HG02642 (cell line): ENCODE measurements around the gene IQGAP2.
"Not testable (repeated sequence)": the region's sequence is repeated elsewhere in the genome, so short reads cannot be mapped to it uniquely, and the experiment has no call there.

Experiments used
- ATAC-seq: cut with Tn5 transposase; IDR thresholded peaks from one replicate; pipeline ENCODE4 v1.9.1; 2021; ENCODE audit warnings: mild to moderate bottlenecking; ENCODE audit not compliant: unreplicated experiment, poor library complexity

IQGAP2 gene

DNA sequence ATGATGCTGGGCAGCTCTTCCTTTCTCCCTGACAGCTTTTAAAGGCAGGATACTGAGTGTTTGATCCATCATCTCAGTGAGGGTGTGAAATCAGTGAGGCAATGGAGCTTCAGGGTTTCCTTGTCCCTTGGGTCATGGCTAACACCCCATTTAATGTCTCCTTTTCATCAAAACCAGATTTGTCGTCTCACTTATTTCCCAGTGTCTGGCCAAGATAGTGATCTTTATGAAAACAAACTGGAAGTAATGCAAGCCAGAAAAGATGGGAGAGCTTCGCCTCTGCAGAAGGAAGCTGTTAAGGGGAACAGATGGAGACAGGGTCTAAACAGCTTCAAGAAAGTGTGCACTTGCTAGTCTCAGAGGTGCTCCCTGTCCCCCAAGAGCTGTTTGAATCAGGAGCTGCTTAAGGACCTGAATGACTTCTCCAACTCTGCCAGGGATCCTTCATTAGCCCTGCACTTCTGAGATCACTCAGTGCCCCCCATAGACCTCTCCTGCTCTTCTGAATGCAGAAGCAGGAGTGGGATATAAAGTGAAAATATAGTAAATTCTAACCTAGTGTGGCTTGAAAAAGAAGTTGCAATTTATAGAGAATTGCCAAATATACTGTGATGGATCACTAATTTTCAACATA, 124.0 kb downstream of the IQGAP2 start:
- no peak for ATAC-seq

DNA sequence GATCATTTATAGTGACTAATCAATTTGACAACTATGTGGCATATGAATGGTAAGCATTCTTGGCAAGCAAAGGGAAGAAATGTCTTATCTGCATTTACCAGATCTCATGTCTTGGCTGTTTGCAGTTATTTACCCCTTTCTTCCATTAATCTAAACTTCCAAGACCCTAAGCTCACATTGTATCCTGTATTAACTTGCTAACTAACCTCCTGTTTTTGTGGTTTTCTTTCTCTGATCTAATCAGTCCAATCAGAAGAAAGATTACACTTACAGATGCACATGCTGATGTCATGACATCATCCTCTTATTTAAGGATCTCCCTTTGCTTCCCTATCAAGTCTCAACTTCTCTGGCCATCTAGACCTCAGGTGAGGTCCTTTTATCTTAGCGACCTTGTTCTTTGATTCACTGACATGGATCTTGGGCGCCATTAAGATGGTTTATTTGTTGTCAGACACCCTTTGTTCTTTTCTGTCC, 124.6 kb downstream of the IQGAP2 start:
- ATAC-seq: no peak

DNA sequence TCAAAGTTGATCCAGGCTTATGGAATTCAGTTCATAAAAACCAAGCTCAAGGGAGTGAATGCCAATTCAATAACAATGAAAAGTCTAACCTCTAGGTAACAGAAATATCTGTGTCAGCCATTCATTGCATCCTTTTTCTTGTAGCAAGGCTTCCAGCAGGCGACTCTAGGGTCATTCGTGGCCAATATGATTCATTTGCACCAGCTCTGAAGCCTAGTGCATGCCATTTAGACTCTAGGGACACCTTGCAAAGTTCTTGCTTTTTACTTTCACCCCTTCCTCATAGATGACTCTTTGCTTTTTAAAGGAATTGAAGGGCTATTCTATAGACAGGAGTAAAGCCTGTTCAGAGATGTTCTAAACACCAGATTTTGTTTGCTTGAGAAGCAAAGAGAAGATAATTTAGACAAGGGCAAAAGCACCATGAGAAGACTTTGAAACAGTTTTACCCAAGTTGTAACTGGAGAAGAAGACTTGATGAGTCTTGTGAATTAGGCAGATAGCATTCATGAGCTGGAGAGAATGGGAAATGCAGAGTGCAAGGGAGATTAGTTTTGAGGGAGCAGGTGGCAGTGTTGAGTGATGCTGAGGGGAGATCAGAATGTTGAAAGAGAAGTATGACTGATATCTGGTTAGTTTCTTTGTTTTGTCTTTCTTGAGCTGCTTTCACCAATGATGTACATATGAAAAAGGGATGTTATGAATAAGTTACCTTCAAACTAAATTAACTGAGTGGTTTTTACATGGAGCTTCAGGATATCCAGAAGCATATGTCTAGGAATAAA, 125.7 kb downstream of the IQGAP2 start:
- ATAC-seq: no peak

DNA sequence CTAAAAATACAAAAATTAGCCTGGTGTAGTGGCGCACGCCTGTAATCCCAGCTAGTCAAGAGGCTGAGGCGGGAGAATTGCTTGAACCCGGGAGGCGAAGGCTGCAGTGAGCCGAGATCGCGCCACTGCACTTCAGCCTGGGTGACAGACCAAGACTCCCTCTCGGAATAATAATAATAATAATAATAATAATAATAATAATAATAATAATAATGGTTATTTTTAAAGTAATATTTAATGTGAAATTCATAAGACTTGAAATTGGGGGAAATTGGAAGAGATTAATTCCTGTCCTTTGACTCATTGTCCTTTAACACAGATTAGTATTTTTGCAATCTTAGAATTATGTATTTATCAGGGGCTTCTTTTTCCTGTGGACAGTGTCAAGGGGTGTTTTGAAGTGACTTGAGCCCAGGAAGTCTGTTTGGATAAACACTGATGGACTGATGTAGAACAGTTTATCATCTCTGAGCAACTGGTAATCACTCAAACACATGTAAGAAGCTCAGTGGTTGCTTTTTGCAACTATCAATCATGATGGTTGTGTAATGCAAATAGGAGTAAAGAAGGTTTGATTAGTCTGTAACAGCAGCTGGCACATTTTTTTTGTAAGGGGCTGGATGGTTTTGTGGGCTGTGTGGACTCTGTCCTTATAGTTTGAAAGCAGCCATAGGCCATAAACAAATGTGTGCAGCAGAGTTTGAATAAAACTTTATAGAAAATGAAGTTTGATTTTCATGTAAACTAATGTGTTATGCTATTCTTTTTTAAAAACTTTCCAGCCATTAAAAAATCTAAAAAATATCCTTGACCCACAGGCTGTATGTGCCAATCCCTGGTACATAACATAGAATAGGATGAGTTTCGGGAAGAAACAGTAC, 126.6 kb downstream of the IQGAP2 start:
- no peak for ATAC-seq

DNA sequence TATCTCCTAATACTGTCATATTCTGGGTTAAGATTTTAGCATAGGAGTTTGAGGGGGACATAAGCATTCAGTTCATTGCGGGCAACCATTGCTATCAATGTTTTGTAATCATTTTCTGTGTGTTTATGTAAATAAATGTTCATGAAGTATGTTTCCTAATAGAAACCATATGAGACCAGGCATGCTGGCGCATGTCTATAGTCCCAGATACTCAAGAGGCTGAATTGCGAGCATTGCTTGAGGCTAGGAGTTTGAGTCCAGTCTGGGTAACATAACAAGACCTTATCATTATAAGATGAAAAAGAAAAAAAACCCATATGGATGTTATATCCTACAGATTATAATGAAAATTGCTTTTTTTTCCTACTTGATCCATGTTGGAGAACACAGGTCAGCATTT, 129.0 kb downstream of the IQGAP2 start:
- ATAC-seq: no peak

DNA sequence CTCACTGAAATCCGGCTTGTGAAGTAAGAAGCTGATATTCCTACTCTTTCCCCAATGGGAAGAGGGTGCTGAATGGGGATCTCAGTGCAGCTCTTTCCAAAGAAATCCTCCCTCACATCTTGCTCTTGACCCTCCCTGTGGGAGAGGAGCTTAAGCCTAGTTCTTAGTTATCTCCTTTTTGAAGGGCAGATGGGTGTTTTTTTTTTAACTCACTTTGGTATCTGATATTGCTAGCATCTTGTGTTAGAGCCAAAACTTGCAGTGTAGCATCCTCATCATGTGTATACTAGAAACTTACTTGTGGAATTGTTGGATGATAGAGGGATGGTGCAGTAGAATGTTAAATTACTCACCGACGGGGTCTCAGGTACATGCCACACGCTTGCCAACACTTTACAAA, 129.9 kb downstream of the IQGAP2 start:
- ATAC-seq: no peak

DNA sequence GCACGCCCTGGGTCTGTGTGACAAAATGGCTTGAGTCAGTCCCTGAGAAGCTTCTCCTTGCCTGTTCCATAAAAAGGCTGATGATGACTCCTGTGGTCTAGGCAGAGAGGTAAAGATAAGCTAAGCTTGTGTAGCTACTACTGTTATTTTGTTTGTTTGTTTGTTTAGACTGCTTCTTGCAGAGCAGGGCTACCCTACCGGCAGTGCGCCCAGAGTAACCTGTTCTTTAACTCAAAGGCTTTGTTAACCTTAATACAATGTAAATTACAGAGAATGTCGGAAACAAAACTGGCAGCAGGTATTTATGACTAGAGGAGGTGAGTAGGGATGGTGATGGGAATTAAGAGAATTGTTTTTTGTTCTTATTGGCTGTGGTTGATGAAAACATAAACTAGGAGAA, 132.5 kb downstream of the IQGAP2 start:
- ATAC-seq: no peak

DNA sequence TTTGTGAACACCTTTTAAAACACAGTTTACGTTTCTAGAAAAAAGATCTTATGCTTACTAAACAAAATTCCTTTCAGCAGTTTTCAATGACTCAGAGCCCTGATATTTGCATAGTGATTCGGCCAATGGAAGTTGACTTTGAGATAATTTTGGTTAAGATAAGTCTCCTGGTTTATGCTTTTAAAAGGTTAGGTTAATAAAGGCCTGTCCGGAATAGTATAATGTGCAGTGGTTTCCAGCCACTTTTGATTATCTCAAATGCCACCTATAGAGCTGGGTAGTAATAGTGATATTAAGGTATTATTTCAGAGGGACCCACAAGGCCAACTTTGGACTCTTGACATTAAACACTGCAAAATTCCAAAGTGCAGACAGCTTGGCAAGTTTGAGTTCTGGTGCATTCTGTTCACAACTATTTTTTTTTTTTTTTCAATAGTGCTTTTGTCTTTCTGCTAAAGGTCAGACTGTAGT, 134.0 kb downstream of the IQGAP2 start:
- ATAC-seq: no peak

DNA sequence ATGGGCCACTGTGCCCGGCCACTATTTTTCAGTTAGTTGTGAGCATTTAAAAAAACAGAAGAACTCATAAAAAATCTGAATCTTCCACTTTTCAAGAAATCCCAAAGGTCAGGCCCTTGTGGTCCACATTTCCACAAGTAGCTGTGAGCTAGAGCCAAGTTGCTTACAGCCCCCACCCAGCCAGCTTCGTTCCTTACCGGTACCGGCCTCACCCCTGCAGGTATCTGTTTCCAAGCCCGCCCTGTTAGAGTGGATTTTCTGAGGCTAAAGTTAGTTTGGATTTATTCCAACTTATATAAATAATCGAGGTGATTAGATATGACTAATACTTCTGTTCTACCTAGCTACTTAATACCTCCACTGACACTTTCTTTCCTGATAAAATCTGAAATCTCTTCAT, 139.2 kb downstream of the IQGAP2 start:
- no peak for ATAC-seq

DNA sequence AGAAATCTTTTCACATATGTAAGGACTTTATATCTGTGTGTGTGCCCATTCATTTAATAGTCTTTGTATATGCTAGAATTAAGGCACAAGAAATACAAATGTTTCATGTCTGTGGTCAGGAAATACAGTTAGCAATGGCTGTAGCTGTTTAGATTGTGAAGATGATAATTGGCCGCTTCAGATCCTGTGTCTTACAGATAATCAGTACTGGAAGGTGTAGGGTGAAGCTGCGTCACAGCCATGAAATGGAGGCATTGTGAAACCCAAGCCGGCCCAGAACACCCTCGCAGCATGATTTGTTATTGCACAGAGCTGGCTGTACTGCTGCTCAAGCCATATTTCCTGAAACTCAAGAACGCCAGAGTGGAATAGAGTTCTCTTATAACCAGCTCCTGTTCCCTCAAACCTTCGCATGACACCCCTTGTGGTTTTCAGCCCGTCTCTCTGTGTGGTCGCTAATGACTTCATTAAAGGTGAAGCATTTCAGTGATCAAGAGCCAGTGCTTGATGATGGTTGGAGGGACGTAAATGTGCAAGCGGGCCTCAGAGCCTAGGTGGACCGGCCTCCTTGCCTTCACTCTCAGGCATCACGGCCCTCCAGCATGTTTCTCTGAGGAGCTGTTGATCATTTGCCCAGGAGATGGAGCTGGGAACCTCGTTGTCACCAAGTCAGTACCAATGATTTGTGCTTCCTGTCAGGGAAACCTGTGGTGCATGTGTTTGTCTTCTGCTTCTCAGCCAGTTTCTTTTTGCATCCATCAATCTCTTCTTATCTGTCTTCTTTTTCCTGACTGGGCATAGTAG, 140.0 kb downstream of the IQGAP2 start:
- ATAC-seq: no peak

DNA sequence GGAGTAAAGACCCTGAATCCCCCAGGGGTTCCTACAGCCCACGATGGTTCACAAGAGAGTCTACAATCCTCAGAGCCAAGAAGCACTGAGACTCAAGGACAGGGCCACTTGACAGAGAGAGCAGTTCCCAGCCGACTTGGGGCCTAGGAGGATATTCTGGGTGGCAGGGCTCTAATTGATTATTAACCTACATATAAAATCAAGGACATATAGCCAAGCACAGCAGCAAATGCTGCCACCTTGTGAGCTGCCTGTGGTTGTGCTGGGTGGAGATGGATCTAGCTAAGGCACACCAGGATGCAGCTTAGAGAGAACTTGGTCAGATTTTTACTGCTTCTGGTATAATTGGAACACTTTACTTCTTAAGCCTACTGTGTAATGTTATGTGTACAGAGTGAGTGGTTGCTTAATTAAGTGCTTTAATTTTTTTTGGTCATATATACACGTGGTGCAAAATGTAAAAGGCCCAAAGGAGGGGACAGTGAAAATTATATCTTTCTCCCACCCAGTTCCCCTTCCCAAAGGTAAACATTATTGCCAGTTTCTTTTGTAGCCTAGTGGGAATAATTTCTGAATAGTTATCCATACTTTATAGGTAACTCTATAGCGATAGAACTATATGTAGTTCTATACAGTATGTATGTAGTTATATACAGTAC, 141.3 kb downstream of the IQGAP2 start:
- no peak for ATAC-seq

DNA sequence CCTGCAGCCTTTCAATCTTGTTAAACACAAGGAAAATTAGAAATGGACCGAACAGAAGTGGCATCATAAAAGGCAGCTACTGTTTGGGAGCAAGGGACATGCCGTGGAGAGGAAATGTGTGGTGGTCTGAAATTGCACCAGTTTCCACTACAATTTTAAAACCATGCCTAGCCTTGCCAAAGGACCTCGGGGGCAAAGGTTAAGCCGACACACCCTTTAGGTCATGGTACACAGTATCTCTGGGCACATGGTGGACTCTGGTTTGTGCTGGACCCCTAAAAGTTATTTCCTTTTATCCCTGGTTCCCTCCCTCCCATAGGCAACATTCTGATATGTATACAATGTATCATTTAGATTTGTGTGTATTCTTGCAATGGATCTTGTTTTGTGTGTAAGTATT, 142.1 kb downstream of the IQGAP2 start:
- ATAC-seq: no peak

DNA sequence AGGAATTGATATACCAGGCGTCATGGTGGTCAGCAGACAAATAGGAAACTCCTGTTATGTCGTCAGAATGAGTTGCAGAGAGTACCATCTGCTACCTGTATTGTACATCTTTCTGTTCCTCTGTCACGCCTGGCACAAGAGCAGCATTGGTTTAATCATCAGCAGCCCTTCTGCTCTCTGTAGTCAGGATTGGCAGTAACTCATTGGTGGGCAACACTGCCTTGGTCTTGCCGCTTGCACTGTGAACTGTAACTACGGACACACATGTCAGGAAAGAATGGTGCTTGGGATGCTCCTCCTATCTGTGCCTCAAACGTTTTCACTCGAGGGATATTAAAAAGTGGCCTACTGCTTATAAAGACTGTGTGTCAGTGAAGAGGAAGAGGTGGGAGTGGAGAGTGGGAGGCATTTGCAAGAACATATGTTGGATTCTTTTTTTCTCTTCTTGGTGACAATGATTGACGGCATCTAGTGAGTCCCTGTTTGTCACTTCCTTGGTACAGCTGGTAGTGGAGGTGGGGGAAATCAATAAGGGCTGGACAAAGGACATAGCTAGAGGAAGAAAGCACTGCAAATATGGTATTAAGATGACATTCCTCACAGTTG, 143.5 kb downstream of the IQGAP2 start:
- peak; percentile 36 for ATAC-seq

DNA sequence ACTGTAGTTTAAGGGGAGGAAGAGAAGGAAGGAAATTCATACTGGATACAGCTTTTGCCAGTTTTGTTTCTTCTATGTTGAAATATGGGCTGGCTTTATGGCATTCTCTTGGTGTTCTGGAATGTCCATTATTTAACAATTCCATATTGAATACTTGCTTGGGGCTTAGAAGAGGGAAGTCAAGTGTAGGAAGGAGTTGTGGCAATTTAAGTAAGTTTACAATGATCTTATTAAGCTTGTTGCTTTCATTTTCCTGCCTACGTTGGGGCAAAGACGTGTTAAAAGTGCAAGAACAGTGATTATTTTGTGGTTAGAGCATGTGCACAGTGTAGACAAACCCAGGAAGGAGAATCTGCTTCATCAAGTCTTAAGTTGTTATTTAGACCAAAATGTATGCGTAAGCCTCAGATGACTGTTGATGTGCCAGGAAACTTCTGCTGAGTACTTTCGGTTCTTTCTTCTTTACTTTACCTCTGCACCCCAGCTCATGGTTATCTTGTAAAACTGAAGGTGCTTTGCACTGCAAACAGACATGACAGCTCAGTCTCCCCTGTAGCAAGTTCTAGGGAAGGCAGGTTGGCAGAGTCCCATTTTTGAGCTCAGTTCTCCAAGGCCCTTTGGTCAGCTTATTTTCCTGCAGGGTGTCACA, 144.3 kb downstream of the IQGAP2 start:
- peak; percentile 66 for ATAC-seq

DNA sequence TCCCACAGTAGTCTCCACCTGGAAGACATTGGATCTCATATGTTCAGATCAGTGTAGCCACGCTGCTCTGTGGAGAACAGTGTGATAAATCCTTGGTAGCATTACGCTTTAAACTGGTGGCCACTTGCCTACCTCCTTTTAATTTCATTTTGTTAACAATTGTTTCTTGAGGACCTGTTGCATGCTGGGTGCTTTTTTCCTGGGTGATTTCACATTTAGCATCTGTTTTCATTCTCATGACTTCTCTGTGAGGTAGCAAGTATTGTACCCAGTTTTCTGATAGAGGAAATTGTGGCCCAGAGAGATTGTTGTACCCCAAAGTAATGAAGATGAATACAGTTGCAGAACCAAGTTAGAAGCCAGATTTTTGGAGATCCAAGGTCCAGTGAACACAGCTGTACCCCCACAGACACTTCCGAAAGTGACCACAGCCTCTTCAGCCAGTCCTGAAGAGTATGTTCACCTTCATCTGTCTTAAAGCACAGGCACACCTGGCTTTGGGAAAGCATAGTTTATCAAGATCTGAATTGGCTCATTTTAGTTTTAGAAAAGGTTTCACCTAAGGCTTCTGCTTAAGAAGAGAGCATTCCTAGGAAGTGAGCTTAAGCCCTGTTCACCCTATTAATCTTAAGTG, 144.9 kb downstream of the IQGAP2 start:
- ATAC-seq: peak; percentile 31

DNA sequence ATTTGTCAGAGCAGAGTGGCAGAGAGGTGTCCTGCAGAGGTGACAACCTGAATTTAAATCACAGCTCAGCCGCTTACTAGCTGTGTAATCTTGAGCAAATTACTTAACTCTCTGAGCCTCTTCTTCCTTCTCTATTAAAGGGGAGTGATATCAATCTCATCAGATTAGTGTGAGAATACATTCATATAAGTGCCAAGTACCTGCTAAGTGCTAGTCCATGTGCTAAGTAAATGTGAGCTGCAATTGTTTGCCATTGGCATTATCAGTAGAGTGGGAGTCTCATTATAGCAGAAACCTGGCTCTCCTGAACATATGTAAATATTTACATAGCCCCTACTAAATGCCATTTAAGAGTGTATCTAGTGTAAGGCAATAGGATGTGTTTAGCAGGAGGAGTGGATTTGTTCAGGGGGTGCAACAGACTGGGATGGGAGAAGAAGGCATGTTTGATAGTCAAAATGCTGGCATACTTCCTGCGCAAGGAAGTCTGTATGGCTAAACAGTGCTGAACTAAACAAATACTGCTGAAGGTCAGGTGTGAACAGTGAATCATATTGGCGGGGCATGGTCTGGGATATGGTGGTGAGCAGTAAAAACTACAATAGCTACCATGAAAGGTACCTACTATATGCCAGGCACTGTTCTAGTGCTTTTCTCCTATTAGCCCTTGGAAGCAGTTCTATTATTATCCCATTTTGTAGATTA, 145.6 kb downstream of the IQGAP2 start:
- ATAC-seq: peak; percentile 4

DNA sequence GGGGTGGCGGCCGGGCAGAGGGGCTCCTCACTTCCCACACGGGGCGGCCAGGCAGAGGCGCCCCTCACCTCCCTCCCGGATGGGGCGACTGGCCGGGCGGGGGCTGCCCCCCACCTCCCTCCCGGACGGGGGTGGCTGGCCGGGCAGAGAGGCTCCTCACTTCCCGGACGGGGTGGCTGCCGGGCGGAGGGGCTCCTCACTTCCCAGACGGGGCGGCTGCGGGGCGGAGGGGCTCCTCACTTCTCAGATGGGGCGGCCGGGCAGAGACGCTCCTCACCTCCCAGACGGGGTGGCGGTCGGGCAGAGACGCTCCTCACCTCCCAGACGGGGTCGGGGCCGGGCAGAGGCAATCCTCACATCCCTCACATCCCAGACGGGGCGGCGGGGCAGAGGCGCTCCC, 147.8 kb downstream of the IQGAP2 start:
- ATAC-seq: not testable (repeated sequence)

DNA sequence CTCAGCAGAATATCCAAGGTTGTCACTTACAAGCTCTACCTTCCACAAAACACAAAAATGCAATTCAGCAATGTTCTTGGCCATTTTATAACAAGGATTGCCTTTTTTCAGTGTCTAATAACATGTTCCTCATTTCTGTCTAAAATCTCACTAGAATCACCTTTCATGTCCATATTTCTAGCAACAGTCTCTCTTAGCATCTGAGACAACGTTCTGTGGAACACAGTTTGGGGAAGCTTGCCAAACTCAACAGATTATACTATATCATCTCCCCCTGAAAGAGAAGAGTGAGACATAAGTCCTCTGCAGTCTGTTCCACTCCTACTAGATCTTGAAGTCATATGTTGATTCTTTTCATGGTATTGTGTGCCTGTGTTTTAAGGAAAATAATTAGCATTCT, 149.5 kb downstream of the IQGAP2 start:
- no peak for ATAC-seq
